ENCODE measurements around the gene LLCFC1.

- TF ChIP-seq CTCF (IDR thresholded peaks at IDR 0.05), result no peak
- no peak for TF ChIP-seq POLR2A (IDR thresholded peaks at IDR 0.05)
- no peak for TF ChIP-seq EP300 (IDR thresholded peaks at IDR 0.05)
- no peak for TF ChIP-seq POLR2AphosphoS5 (IDR thresholded peaks at IDR 0.05)
Observed at GRCh38 chr7:142956951-142957623, 17.8 kb downstream of the LLCFC1 start.

All from sigmoid colon (tissue), 4 donors.